Stomach (tissue), 9 donors: ENCODE data around the gene ATG10. TPM values are rescaled to one million over a fixed set of nuclear protein-coding genes. Genes with fewer than 3 reads are reported as not detected.
A peak's percentile ranks its signal among the peaks of the same experiment; 100 is the strongest.
"Not testable (repeated sequence)": the region's sequence is repeated elsewhere in the genome, so short reads cannot be mapped to it uniquely, and the experiment has no call there.

Source experiments
- DNase-seq, 2 donors: peaks; one replicate each; pipeline versions ENCODE4 v3.0.0 to v3.0.0-alpha.2; 2013 to 2019
- H3K27ac ChIP-seq, 5 donors: fragments of 200-600 bp in 4 of 5; sonication (generic) in 4 of 5; one replicate each; pipeline ENCODE4 v1.5.1; 2013 to 2019; ENCODE audit warnings: mild to moderate bottlenecking in 1 of 5, moderate library complexity in 1 of 5
- H3K27me3 ChIP-seq, 3 donors: fragments of 200-600 bp; sonication (generic); one replicate each; pipeline ENCODE4 v1.5.1; 2017 to 2019; ENCODE audit warnings: mixed run types in 1 of 3
- H3K36me3 ChIP-seq, 4 donors: fragments of 200-600 bp; sonication (generic); 1 replicate in 3 of 4; 2 replicates in 1 of 4; pipeline ENCODE4 v1.5.1; 2016 to 2019
- H3K4me1 ChIP-seq, 4 donors: fragments of 200-600 bp; sonication (generic); one replicate each; pipeline ENCODE4 v1.5.1; 2016 to 2019
- H3K4me3 ChIP-seq, 4 donors: fragments of 200-600 bp; sonication (generic) in 3 of 4; one replicate each; pipeline ENCODE4 v1.5.1; 2016 to 2019; ENCODE audit warnings: mild to moderate bottlenecking in 1 of 4
- H3K9me3 ChIP-seq, 4 donors: fragments of 200-600 bp; sonication (generic); one replicate each; pipeline ENCODE4 v1.5.1; 2016 to 2019
- CTCF ChIP-seq, 7 experiments: fragments of 450-650 bp in 4 of 7; fragments of 200-600 bp in 3 of 7; sonication (generic) in 3 of 7; IDR thresholded peaks; one replicate each; pipeline ENCODE4 v1.5.1; 2016 to 2019; ENCODE audit warnings: antibody characterized with exemption in 7 of 7, control low read depth in 2 of 7, mild to moderate bottlenecking in 1 of 7
- EP300 ChIP-seq: sonication (generic); formaldehyde crosslinking; IDR thresholded peaks from one replicate; pipeline ENCODE4 v1.6.1; 2017; ENCODE audit warnings: antibody characterized with exemption
- POLR2A ChIP-seq, 4 donors: fragments of 450-650 bp; IDR thresholded peaks; one replicate each; pipeline ENCODE4 v1.6.1; 2016; ENCODE audit warnings: antibody characterized with exemption in 4 of 4, control low read depth in 2 of 4, mild to moderate bottlenecking in 1 of 4, moderate library complexity in 1 of 4
- POLR2AphosphoS5 ChIP-seq, 3 donors: sonication (generic); formaldehyde crosslinking; IDR thresholded peaks; one replicate each; pipeline ENCODE4 v1.6.1; 2016; ENCODE audit warnings: antibody characterized with exemption in 3 of 3
- WGBS, 5 donors: extraction: QIAGEN DNeasy Blood & Tissue Kit in 3 of 5; methylation state at CpG; one replicate each; pipeline versions ENCODE4 v1.1.5 to v1.1.7; 2013 to 2018; 5-methylcytosine and 5-hydroxymethylcytosine counted together
- intact Hi-C: fragments of 100-400 bp; cut with DNase I; formaldehyde crosslinking; loops from one replicate; pipeline ENCODE4 v1.15.1; 2023; ENCODE audit warnings: low total_unique reads
- polyA plus RNA-seq, 3 donors: library from polyadenylated mRNA; stranded (reverse); fragments of 200-250 nt; gene quantifications; one replicate each; pipeline ENCODE4 v1.2.3, GENCODE V29; 2013
- total RNA-seq, 5 donors: library from RNA; depleted of rRNA; stranded (reverse); fragments of >200 nt; gene quantifications; one replicate each; pipeline versions ENCODE4 v1.1.0 to v1.2.3, GENCODE V29; 2014 to 2016
- donor health status: healthy with polysubstance abuse.
- donor health status: Bipolar disorder and iron deficiency.
- donor health status: healthy.

ATG10 gene
- total and polyA plus RNA-seq, 8 donors, result 0.58 to 16.5 (median 4.3) TPM

GRCh38 chr5:81969912-81970311 lies 1.9 kb upstream of the ATG10 start:
- WGBS, 5 donors, result 94 to 100% (median 99%) methylated on average over 2 of the region's 2 CpGs
- Histone ChIP-seq H3K36me3 (no peaks in the 10 kb centered on the region), H3K27ac (no peak overlapping the region), H3K4me3 (no peak overlapping the region), H3K4me1 (peaks cover 0 to 16% (median 14%) of the 10 kb centered on the region in 4 donors), H3K27me3 (no peaks in the 10 kb centered on the region), H3K9me3 (no peaks in the 10 kb centered on the region)
- no peak for TF ChIP-seq CTCF (IDR thresholded peaks at IDR 0.05)
- no peak for TF ChIP-seq POLR2AphosphoS5 (IDR thresholded peaks at IDR 0.05)
- TF ChIP-seq POLR2A (IDR thresholded peaks at IDR 0.05), result no peak
- TF ChIP-seq EP300, result no peak
- intact Hi-C loops, result no loop called here
- DNase-seq, result no peak

GRCh38 chr5:81971111-81971711 lies 612 bp upstream of the ATG10 start:
- Histone ChIP-seq H3K9me3 (no peaks in the 10 kb centered on the region), H3K27me3 (no peaks in the 10 kb centered on the region), H3K4me1 (peaks cover 0 to 16% (median 14%) of the 10 kb centered on the region in 4 donors), H3K4me3 (peak overlapping the region; percentile 53 to 83 (median 66)), H3K27ac (peak overlapping the region; percentile 98 to 99 (median 98)), H3K36me3 (no peaks in the 10 kb centered on the region)
- peak in 1 of 2 donors; percentile 68 for DNase-seq
- 1% methylated on average over 11 of the region's 11 CpGs for WGBS, 5 donors
- TF ChIP-seq POLR2A (IDR thresholded peaks at IDR 0.05) (no peak), POLR2AphosphoS5 (IDR thresholded peaks at IDR 0.05) (peak in 1 of 3 donors; percentile 8)
- intact Hi-C loops, result no loop called here

GRCh38 chr5:81972492-81972783 lies 615 bp downstream of the ATG10 start:
- intact Hi-C loops, result no loop called here
- Histone ChIP-seq H3K36me3 (peaks cover 0 to 3% (median under 1%) of the 10 kb centered on the region in 4 donors), H3K27ac (peak overlapping the region; percentile 98 to 99 (median 98)), H3K27me3 (no peaks in the 10 kb centered on the region), H3K9me3 (no peaks in the 10 kb centered on the region), H3K4me3 (peak overlapping the region; percentile 53 to 83 (median 66)), H3K4me1 (peaks cover 0 to 16% (median 14%) of the 10 kb centered on the region in 4 donors)
- 0 to 1% (median 0%) methylated on average over 8 to 9 of the region's 9 CpGs for WGBS, 5 donors
- DNase-seq, result no peak
- TF ChIP-seq EP300, result no peak
- no peak for TF ChIP-seq CTCF (IDR thresholded peaks at IDR 0.05)
- TF ChIP-seq POLR2AphosphoS5 (IDR thresholded peaks at IDR 0.05), result no peak
- no peak for TF ChIP-seq POLR2A (IDR thresholded peaks at IDR 0.05)

- no peaks in the 10 kb centered on the region for H3K4me1 ChIP-seq
- H3K4me3 ChIP-seq, result no peak overlapping the region
- intact Hi-C loops, result loop anchor here (10.0 kb wide), 1 partner anchor 115 kb away; no protein-coding TSS in a partner anchor
- H3K9me3 ChIP-seq, result no peaks in the 10 kb centered on the region
- TF ChIP-seq POLR2AphosphoS5 (IDR thresholded peaks at IDR 0.05) (no peak), EP300 (no peak), POLR2A (IDR thresholded peaks at IDR 0.05) (no peak), CTCF (IDR thresholded peaks at IDR 0.05) (no peak)
- WGBS, 5 donors, result 51 to 71% (median 69%) methylated on average over 3 of the region's 3 CpGs
- no peak for DNase-seq
- no peaks in the 10 kb centered on the region for H3K27me3 ChIP-seq
- H3K36me3 ChIP-seq, result peaks cover 0 to 20% (median 7%) of the 10 kb centered on the region in 4 donors
- H3K27ac ChIP-seq, result no peak overlapping the region
These were observed 8.3 kb downstream of the ATG10 start for GRCh38 chr5:81980160-81980559.

- Histone ChIP-seq H3K27ac (no peak overlapping the region), H3K4me1 (no peaks in the 10 kb centered on the region), H3K4me3 (no peak overlapping the region), H3K9me3 (no peaks in the 10 kb centered on the region), H3K27me3 (no peaks in the 10 kb centered on the region), H3K36me3 (peaks cover 0 to 25% (median 7%) of the 10 kb centered on the region in 4 donors)
- intact Hi-C loops, result loop anchor here (10.0 kb wide), 1 partner anchor 116 kb away; no protein-coding TSS in a partner anchor
- no peak for DNase-seq
- WGBS, 5 donors, result 92 to 100% (median 97%) methylated on average over 3 of the region's 3 CpGs
- TF ChIP-seq POLR2A (IDR thresholded peaks at IDR 0.05) (no peak), POLR2AphosphoS5 (IDR thresholded peaks at IDR 0.05) (no peak), CTCF (IDR thresholded peaks at IDR 0.05) (no peak), EP300 (no peak)
These were observed 8.9 kb downstream of the ATG10 start for GRCh38 chr5:81980598-81981260.

- not testable (repeated sequence) for H3K27me3 ChIP-seq, H3K27ac ChIP-seq, DNase-seq, H3K4me3 ChIP-seq, H3K9me3 ChIP-seq, H3K4me1 ChIP-seq
- intact Hi-C loops, result loop anchor here (10.0 kb wide), 1 partner anchor 117 kb away; no protein-coding TSS in a partner anchor
- 94 to 97% (median 95%) methylated on average over 11 of the region's 11 CpGs for WGBS, 5 donors
- peaks cover 0 to 27% (median 6%) of the 10 kb centered on the region in 4 donors for H3K36me3 ChIP-seq
These were observed 10.4 kb downstream of the ATG10 start for GRCh38 chr5:81982172-81982685.

GRCh38 chr5:81983148-81983547 lies 11.3 kb downstream of the ATG10 start:
- not testable (repeated sequence) for H3K9me3 ChIP-seq, H3K4me1 ChIP-seq, H3K4me3 ChIP-seq, H3K27ac ChIP-seq, DNase-seq, H3K27me3 ChIP-seq
- WGBS, 5 donors, result 94 to 100% (median 98%) methylated on average over 7 to 24 of the region's 27 CpGs; no CpG with 5 or more reads in 1 of the 5 donors
- intact Hi-C loops, result loop anchor here (10.0 kb wide), 1 partner anchor 118 kb away; no protein-coding TSS in a partner anchor
- H3K36me3 ChIP-seq, result peaks cover 0 to 22% (median 7%) of the 10 kb centered on the region in 4 donors
